GM12872 (cell line): ENCODE data around the gene CFHR1.
"Not testable (repeated sequence)": the region's sequence is repeated elsewhere in the genome, so short reads cannot be mapped to it uniquely, and the experiment has no call there.

Experiments used
- CTCF ChIP-seq: IDR thresholded peaks from 3 replicates; pipeline ENCODE4 v1.5.1; 2011; ENCODE audit warnings: low read depth, mild to moderate bottlenecking, low read length, moderate library complexity; ENCODE audit not compliant: insufficient read depth

CFHR1 gene

GRCh38 chr1:196819531-196819930 is at the start of gene CFHR1:
Gene CFHR1 (plus strand): TSS chr1:196819731. CDS start chr1:196819845, 114 bp downstream.
- TF ChIP-seq CTCF = not testable (repeated sequence)

GRCh38 chr1:196773713-196774112 is 45.8 kb upstream of the CFHR1 start:
- no peak for TF ChIP-seq CTCF

DNA sequence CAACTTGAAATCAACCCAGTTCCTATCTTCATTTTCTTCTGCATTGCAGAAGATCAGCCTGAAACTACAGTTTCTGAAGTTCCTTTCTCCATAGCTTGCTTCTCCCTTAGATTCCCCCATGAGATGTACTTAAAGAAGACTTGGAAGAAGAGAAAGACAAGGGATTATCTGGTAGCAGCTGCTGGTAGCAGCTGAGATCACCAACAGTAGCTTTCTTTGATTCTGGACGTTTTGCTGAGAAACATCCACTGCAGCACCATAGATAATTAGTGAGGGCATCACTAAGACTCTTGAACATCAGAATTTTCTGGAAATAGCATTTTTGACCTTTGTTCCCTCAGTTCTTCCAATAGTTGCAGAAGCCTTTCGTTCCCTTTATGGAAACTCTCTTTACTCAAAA is 45.4 kb upstream of the CFHR1 start:
- no peak for TF ChIP-seq CTCF

- TF ChIP-seq CTCF = no peak
Measured at GRCh38 chr1:196774603-196775002, 44.9 kb upstream of the CFHR1 start, which contains the start of gene CFHR3. Gene CFHR3 (plus strand): TSS chr1:196774840. CDS start chr1:196774887, 47 bp downstream.

DNA sequence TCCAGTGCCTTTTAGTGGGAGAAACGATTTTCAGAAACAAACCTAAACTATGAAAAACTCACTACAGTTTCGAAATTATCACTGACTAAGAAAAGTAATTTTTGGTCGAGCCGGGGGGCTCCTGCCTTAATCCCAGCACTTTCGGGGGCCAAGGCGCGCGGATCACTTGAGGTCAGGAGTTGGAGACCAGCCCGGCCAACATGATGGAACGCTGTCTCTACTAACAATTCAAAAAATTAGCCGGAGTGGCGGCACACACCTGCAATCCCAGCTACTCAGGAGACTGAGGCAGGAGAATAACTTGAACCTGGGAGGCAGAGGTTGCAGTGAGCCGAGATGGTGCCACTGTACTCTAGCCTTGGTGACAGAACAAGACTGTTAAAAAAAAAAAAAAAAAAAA is 41.9 kb upstream of the CFHR1 start:
- TF ChIP-seq CTCF = no peak

GRCh38 chr1:196779093-196779492 is 40.4 kb upstream of the CFHR1 start:
- 0 out of 3 replicates have a peak, but pooled peaks have one; percentile 3 for TF ChIP-seq CTCF

GRCh38 chr1:196797891-196798290 is 21.6 kb upstream of the CFHR1 start:
- no peak for TF ChIP-seq CTCF
